Mesenchymal stem cell (in vitro differentiated cells and primary cell): ENCODE measurements around the gene CDK14.

ENCODE experiments used
- DNase-seq: peaks from one replicate; pipeline ENCODE4 v3.0.0-alpha.2; 2013
- H2AFZ ChIP-seq: one replicate; pipeline ENCODE4 v1.6.1; 2013; ENCODE audit warnings: low read depth, mild to moderate bottlenecking, control low read depth, inconsistent platforms, low read length, moderate library complexity
- H2AK5ac ChIP-seq: 2 replicates; pipeline ENCODE4 v1.6.1; 2013; ENCODE audit warnings: low read length, moderate library complexity, mild to moderate bottlenecking, inconsistent platforms; ENCODE audit not compliant: severe bottlenecking
- H2BK120ac ChIP-seq: one replicate; pipeline ENCODE4 v1.6.1; 2013; ENCODE audit warnings: low read depth, mild to moderate bottlenecking, inconsistent platforms, low read length, moderate library complexity
- H2BK12ac ChIP-seq, 2 experiments: one replicate each; pipeline ENCODE4 v1.6.1; 2013; ENCODE audit warnings: inconsistent platforms in 2 of 2, low read length in 2 of 2, mild to moderate bottlenecking in 2 of 2, moderate library complexity in 2 of 2, control low read depth in 1 of 2
- H2BK15ac ChIP-seq: one replicate; pipeline ENCODE4 v1.6.1; 2013; ENCODE audit warnings: mild to moderate bottlenecking, low read depth, inconsistent platforms; ENCODE audit not compliant: poor library complexity, severe bottlenecking
- H2BK5ac ChIP-seq: 2 replicates; pipeline ENCODE4 v1.6.1; 2013; ENCODE audit warnings: low read depth, mild to moderate bottlenecking, low read length, control low read depth, inconsistent platforms; ENCODE audit not compliant: poor library complexity, severe bottlenecking
- H3K14ac ChIP-seq, 2 experiments: one replicate each; pipeline ENCODE4 v1.6.1; 2013; ENCODE audit warnings: inconsistent platforms in 2 of 2, low read length in 2 of 2, control low read depth in 1 of 2, mild to moderate bottlenecking in 1 of 2, moderate library complexity in 1 of 2
- H3K18ac ChIP-seq, 2 experiments: one replicate each; pipeline ENCODE4 v1.6.1; 2013; ENCODE audit warnings: inconsistent platforms in 2 of 2, low read length in 2 of 2, control low read depth in 1 of 2, low read depth in 1 of 2, mild to moderate bottlenecking in 1 of 2
- H3K23ac ChIP-seq, 2 experiments: one replicate each; pipeline ENCODE4 v1.6.1; 2013; ENCODE audit warnings: inconsistent platforms in 2 of 2, low read length in 2 of 2, mild to moderate bottlenecking in 2 of 2, moderate library complexity in 2 of 2, control low read depth in 1 of 2
- H3K27ac ChIP-seq: 2 replicates; pipeline ENCODE4 v1.5.1; 2013; ENCODE audit warnings: mild to moderate bottlenecking, moderate library complexity, low read length, control low read depth, inconsistent platforms; ENCODE audit not compliant: poor library complexity, severe bottlenecking
- H3K27me3 ChIP-seq, 2 experiments: 2 replicates each; pipeline versions ENCODE4 v1.6.1 to v1.7.0; 2013; ENCODE audit warnings: low read length in 2 of 2, mild to moderate bottlenecking in 2 of 2, moderate library complexity in 2 of 2, control low read depth in 1 of 2, inconsistent platforms in 1 of 2; ENCODE audit not compliant: control insufficient read depth in 1 of 2, insufficient read depth in 1 of 2
- H3K36me3 ChIP-seq, 2 experiments: 2 replicates each; pipeline versions ENCODE4 v1.6.1 to v1.7.0; 2013; ENCODE audit warnings: low read length in 2 of 2, control low read depth in 1 of 2, inconsistent platforms in 1 of 2, low read depth in 1 of 2, mild to moderate bottlenecking in 1 of 2; ENCODE audit not compliant: insufficient read depth in 2 of 2, control insufficient read depth in 1 of 2
- H3K4ac ChIP-seq, 2 experiments: one replicate each; pipeline ENCODE4 v1.6.1; 2013; ENCODE audit warnings: inconsistent platforms in 2 of 2, low read length in 2 of 2, mild to moderate bottlenecking in 2 of 2, moderate library complexity in 2 of 2, control low read depth in 1 of 2, low read depth in 1 of 2
- H3K4me1 ChIP-seq: 2 replicates; pipeline ENCODE4 v1.6.1; 2013; ENCODE audit warnings: low read depth, low read length, control low read depth; ENCODE audit not compliant: control insufficient read depth, insufficient read depth
- H3K4me2 ChIP-seq: 2 replicates; pipeline ENCODE4 v1.6.1; 2013; ENCODE audit warnings: low read length, mild to moderate bottlenecking, inconsistent platforms; ENCODE audit not compliant: poor library complexity, severe bottlenecking
- H3K4me3 ChIP-seq, 2 experiments: 2 replicates each; pipeline versions ENCODE4 v1.5.1 to v1.7.0; 2013; ENCODE audit warnings: low read length in 2 of 2, mild to moderate bottlenecking in 2 of 2, control low read depth in 1 of 2, low read depth in 1 of 2; ENCODE audit not compliant: insufficient read depth in 1 of 2
- H3K79me1 ChIP-seq: replicated peaks from 2 replicates; pipeline ENCODE4 v1.6.1; 2013; ENCODE audit warnings: mild to moderate bottlenecking, control low read depth, low read length, inconsistent platforms; ENCODE audit not compliant: poor library complexity, severe bottlenecking
- H3K9ac ChIP-seq: 2 replicates; pipeline ENCODE4 v1.7.0; 2013; ENCODE audit warnings: mild to moderate bottlenecking, low read length, moderate library complexity
- H3K9me3 ChIP-seq: 2 replicates; pipeline ENCODE4 v1.7.0; 2013; ENCODE audit warnings: mild to moderate bottlenecking, low read length; ENCODE audit not compliant: control insufficient read depth
- H4K8ac ChIP-seq: one replicate; pipeline ENCODE4 v1.6.1; 2013; ENCODE audit warnings: inconsistent platforms, mild to moderate bottlenecking, low read length, moderate library complexity
- H4K91ac ChIP-seq: one replicate; pipeline ENCODE4 v1.6.1; 2013; ENCODE audit warnings: mild to moderate bottlenecking, low read length, inconsistent platforms
- WGBS: methylation state at CpG from one replicate; pipeline ENCODE4 v1.1.7; 2013; ENCODE audit warnings: mixed read lengths; 5-methylcytosine and 5-hydroxymethylcytosine counted together

Gene CDK14

GRCh38 chr7:90717296-90718060, 121.4 kb downstream of the CDK14 start:
- Histone ChIP-seq H3K4me3 (peak overlapping the region in 1 of 2 experiments; percentile 20), H4K8ac (no peak overlapping the region), H2BK15ac (no peak overlapping the region), H3K4me1 (peaks cover 7% of the 10 kb centered on the region), H2BK5ac (no peak overlapping the region), H3K9ac (peak overlapping the region; percentile 19), H2AFZ (no peak overlapping the region), H3K4ac (no peak overlapping the region), H2BK12ac (no peak overlapping the region), H2BK120ac (no peak overlapping the region), H2AK5ac (no peak overlapping the region), H4K91ac (no peak overlapping the region), H3K23ac (no peak overlapping the region), H3K36me3 (no peaks in the 10 kb centered on the region), H3K14ac (no peak overlapping the region), H3K27me3 (no peaks in the 10 kb centered on the region), H3K18ac (no peak overlapping the region), H3K79me1 (peaks cover 11% of the 10 kb centered on the region), H3K4me2 (no peak overlapping the region), H3K27ac (peak overlapping the region; percentile 31), H3K9me3 (no peaks in the 10 kb centered on the region)
- DNase-seq: peak; percentile 47
- WGBS: 80% methylated on average over 2 of the region's 5 CpGs

GRCh38 chr7:90719155-90719554, 123.0 kb downstream of the CDK14 start:
- Histone ChIP-seq H4K8ac (no peak overlapping the region), H3K4me1 (peaks cover 7% of the 10 kb centered on the region), H3K79me1 (peaks cover 11% of the 10 kb centered on the region), H4K91ac (no peak overlapping the region), H3K4ac (no peak overlapping the region), H3K27ac (no peak overlapping the region), H3K4me3 (no peak overlapping the region), H3K9ac (no peak overlapping the region), H3K23ac (no peak overlapping the region), H2BK15ac (no peak overlapping the region), H3K18ac (no peak overlapping the region), H3K14ac (no peak overlapping the region), H2AK5ac (peak overlapping the region; percentile 27), H2AFZ (no peak overlapping the region), H3K4me2 (no peak overlapping the region), H2BK12ac (no peak overlapping the region), H2BK5ac (no peak overlapping the region), H3K36me3 (no peaks in the 10 kb centered on the region), H3K9me3 (no peaks in the 10 kb centered on the region), H2BK120ac (no peak overlapping the region), H3K27me3 (no peaks in the 10 kb centered on the region)
- no peak for DNase-seq
- WGBS: 100% methylated on average over 2 of the region's 3 CpGs

GRCh38 chr7:90720984-90721760, 125.1 kb downstream of the CDK14 start:
- Histone ChIP-seq H3K4me1 (peaks cover 7% of the 10 kb centered on the region), H4K8ac (no peak overlapping the region), H3K4ac (no peak overlapping the region), H3K9me3 (no peaks in the 10 kb centered on the region), H3K9ac (peak overlapping the region; percentile 60), H2BK5ac (no peak overlapping the region), H3K4me3 (peak overlapping the region in 1 of 2 experiments; percentile 42), H3K14ac (no peak overlapping the region), H2AFZ (no peak overlapping the region), H3K36me3 (no peaks in the 10 kb centered on the region), H3K79me1 (peaks cover 9% of the 10 kb centered on the region), H3K4me2 (no peak overlapping the region), H3K23ac (no peak overlapping the region), H3K27me3 (no peaks in the 10 kb centered on the region), H2BK120ac (no peak overlapping the region), H4K91ac (no peak overlapping the region), H3K27ac (peak overlapping the region; percentile 60), H2BK15ac (no peak overlapping the region), H3K18ac (no peak overlapping the region), H2BK12ac (peak overlapping the region in 1 of 2 experiments; percentile 29), H2AK5ac (no peak overlapping the region)
- peak; percentile 53 for DNase-seq
- WGBS: 70% methylated on average over 4 of the region's 4 CpGs

DNA sequence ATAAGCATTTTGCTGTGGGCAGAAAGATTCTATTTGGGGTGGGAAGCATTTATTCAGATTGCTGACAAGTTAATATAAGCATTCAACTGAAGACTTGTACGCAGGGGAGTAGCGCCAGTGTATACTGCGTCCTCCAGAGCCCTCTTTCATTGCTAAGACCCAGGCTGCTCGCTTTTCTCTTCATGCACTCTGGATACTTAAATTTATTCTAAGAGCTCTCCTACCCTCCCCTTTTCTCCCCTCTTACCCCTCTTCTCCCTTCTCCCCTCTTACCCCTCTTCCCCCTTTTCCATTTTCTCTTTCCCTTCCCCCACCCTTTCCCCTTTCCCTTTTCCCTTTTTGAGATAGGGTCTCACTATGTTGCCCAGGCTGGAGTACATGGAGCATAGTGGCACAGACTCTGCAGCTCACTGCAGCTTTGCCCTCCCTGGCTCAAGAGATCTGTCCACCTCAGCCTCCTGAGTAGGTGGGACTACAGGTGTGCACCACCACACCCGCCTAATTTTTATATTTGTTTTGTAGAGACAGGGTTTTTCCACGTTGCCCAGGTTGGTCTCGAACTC, 125.8 kb downstream of the CDK14 start:
- no peak overlapping the region for H3K4ac ChIP-seq
- no peak overlapping the region for H2BK15ac ChIP-seq
- peaks cover 7% of the 10 kb centered on the region for H3K4me1 ChIP-seq
- H3K79me1 ChIP-seq: peaks cover 9% of the 10 kb centered on the region
- no peaks in the 10 kb centered on the region for H3K9me3 ChIP-seq
- no peak overlapping the region for H4K91ac ChIP-seq
- peak overlapping the region; percentile 87 for H2AK5ac ChIP-seq
- no peak overlapping the region for H3K4me3 ChIP-seq
- H2AFZ ChIP-seq: no peak overlapping the region
- no peak overlapping the region for H3K23ac ChIP-seq
- no peak overlapping the region for H4K8ac ChIP-seq
- peak overlapping the region; percentile 60 for H3K9ac ChIP-seq
- peak overlapping the region in 1 of 2 experiments; percentile 16 for H3K18ac ChIP-seq
- peak overlapping the region; percentile 60 for H3K27ac ChIP-seq
- no peak for DNase-seq
- no peaks in the 10 kb centered on the region for H3K36me3 ChIP-seq
- H2BK12ac ChIP-seq: no peak overlapping the region
- no peak overlapping the region for H2BK5ac ChIP-seq
- H3K4me2 ChIP-seq: no peak overlapping the region
- no peak overlapping the region for H3K14ac ChIP-seq
- H3K27me3 ChIP-seq: no peaks in the 10 kb centered on the region
- WGBS: 95% methylated on average over 7 of the region's 7 CpGs
- H2BK120ac ChIP-seq: no peak overlapping the region
